Prostate gland (tissue), 2 donors: ENCODE data around the gene CD80.

ENCODE experiments used
- POLR2AphosphoS5 ChIP-seq: sonication (generic); formaldehyde crosslinking; IDR thresholded peaks from one replicate; pipeline ENCODE4 v1.6.1; 2017; ENCODE audit warnings: antibody characterized with exemption
- TF ChIP-seq, protein P1 (sequence below), 4 experiments: fragments of 200-600 bp in 2 of 4; fragments of 450-650 bp in 2 of 4; sonication (generic) in 2 of 4; IDR thresholded peaks; 1 replicate in 3 of 4; 2 replicates in 1 of 4; pipeline ENCODE4 v1.5.1; 2016 to 2019; ENCODE audit warnings: antibody characterized with exemption in 4 of 4, mild to moderate bottlenecking in 2 of 4, moderate library complexity in 2 of 4

GRCh38 chr3:119507404-119507803 is 52.0 kb downstream of the CD80 start:
- no peak for TF ChIP-seq POLR2AphosphoS5
- TF ChIP-seq, protein P1, sequence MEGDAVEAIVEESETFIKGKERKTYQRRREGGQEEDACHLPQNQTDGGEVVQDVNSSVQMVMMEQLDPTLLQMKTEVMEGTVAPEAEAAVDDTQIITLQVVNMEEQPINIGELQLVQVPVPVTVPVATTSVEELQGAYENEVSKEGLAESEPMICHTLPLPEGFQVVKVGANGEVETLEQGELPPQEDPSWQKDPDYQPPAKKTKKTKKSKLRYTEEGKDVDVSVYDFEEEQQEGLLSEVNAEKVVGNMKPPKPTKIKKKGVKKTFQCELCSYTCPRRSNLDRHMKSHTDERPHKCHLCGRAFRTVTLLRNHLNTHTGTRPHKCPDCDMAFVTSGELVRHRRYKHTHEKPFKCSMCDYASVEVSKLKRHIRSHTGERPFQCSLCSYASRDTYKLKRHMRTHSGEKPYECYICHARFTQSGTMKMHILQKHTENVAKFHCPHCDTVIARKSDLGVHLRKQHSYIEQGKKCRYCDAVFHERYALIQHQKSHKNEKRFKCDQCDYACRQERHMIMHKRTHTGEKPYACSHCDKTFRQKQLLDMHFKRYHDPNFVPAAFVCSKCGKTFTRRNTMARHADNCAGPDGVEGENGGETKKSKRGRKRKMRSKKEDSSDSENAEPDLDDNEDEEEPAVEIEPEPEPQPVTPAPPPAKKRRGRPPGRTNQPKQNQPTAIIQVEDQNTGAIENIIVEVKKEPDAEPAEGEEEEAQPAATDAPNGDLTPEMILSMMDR (IDR thresholded peaks at IDR 0.05), result no peak
